Erythroblast (primary cell): ENCODE data around the gene ACY1.

Source experiments
- DNase-seq, 2 experiments: peaks; one replicate each; lab custom pipeline; 2025; lab: John Stamatoyannopoulos, UW
- GATA1 ChIP-seq: IDR thresholded peaks from 2 replicates; pipeline ENCODE4 v1.6.1; 2011; ENCODE audit warnings: low read depth, mild to moderate bottlenecking, control low read depth, low read length, moderate library complexity
- POLR2A ChIP-seq: IDR thresholded peaks from 2 replicates; pipeline ENCODE4 v1.6.1; 2011; ENCODE audit warnings: mild to moderate bottlenecking, low read length

Gene ACY1

GRCh38 chr3:51942603-51943450 lies 40.5 kb upstream of the ACY1 start:
- peak; percentile 49 to 60 for DNase-seq
- TF ChIP-seq GATA1 = no peak
- no peak for TF ChIP-seq POLR2A

GRCh38 chr3:51943451-51944391 lies 39.6 kb upstream of the ACY1 start:
- TF ChIP-seq GATA1 = no peak
- TF ChIP-seq POLR2A = no peak
- no peak for DNase-seq

GRCh38 chr3:51944451-51945021 lies 38.8 kb upstream of the ACY1 start:
- no peak for DNase-seq
- TF ChIP-seq POLR2A = no peak
- TF ChIP-seq GATA1 = no peak

GRCh38 chr3:51945031-51945840 lies 38.1 kb upstream of the ACY1 start:
- no peak for DNase-seq
- no peak for TF ChIP-seq GATA1
- no peak for TF ChIP-seq POLR2A

GRCh38 chr3:51945926-51946705 lies 37.2 kb upstream of the ACY1 start:
- TF ChIP-seq GATA1 (no peak), POLR2A (no peak)
- no peak for DNase-seq

- TF ChIP-seq POLR2A (no peak), GATA1 (no peak)
These were observed 36.5 kb upstream of the ACY1 start for GRCh38 chr3:51946796-51947195.

GRCh38 chr3:51947215-51947900 lies 36.0 kb upstream of the ACY1 start:
- no peak for DNase-seq
- TF ChIP-seq POLR2A (no peak), GATA1 (no peak)

More at GRCh38 chr3:51946796-51947195, 36.5 kb upstream of the ACY1 start:
- no peak for DNase-seq

GRCh38 chr3:51948016-51948580 lies 35.2 kb upstream of the ACY1 start:
- TF ChIP-seq GATA1 = no peak
- no peak for TF ChIP-seq POLR2A
- no peak for DNase-seq

GRCh38 chr3:51949121-51949520 lies 34.2 kb upstream of the ACY1 start:
- no peak for TF ChIP-seq GATA1
- no peak for TF ChIP-seq POLR2A
- DNase-seq = no peak

GRCh38 chr3:51950899-51951298 lies 32.4 kb upstream of the ACY1 start:
- no peak for TF ChIP-seq POLR2A
- no peak for TF ChIP-seq GATA1
- DNase-seq = no peak

- DNase-seq = no peak
- TF ChIP-seq GATA1 = no peak
- TF ChIP-seq POLR2A = no peak
These were observed 29.9 kb upstream of the ACY1 start for GRCh38 chr3:51953445-51953844.
